CD14-positive monocyte (primary cell): ENCODE results near the gene FKBP11. TPM values are rescaled to one million over a fixed set of nuclear protein-coding genes. Genes with fewer than 3 reads are reported as not detected.

Experiments
- DNase-seq, 3 donors: peaks; one replicate each; pipeline ENCODE4 v3.0.0-alpha.2; 2011 to 2022
- H2AFZ ChIP-seq: 2 replicates; pipeline ENCODE4 v1.6.0; 2012; ENCODE audit warnings: mild to moderate bottlenecking, low read depth, low read length, inconsistent platforms; ENCODE audit not compliant: insufficient read depth, poor library complexity, severe bottlenecking
- H3K27ac ChIP-seq, 2 donors: 1 replicate in 1 of 2; 2 replicates in 1 of 2; pipeline ENCODE4 v1.5.1; 2012 to 2013; ENCODE audit warnings: low read length in 2 of 2, control low read depth in 1 of 2, inconsistent platforms in 1 of 2, low read depth in 1 of 2, mild to moderate bottlenecking in 1 of 2
- H3K27me3 ChIP-seq, 2 donors: one replicate each; pipeline versions ENCODE4 v1.6.0 to v1.6.1; 2011 to 2013; ENCODE audit warnings: low read length in 2 of 2; ENCODE audit not compliant: control insufficient read depth in 2 of 2, insufficient read depth in 2 of 2
- H3K36me3 ChIP-seq, 2 donors: replicated peaks in 1 of 2; 1 replicate in 1 of 2; 2 replicates in 1 of 2; pipeline versions ENCODE4 v1.5.1 to v1.6.1; 2012 to 2013; ENCODE audit warnings: low read length in 2 of 2, control low read depth in 1 of 2, inconsistent platforms in 1 of 2, mild to moderate bottlenecking in 1 of 2; ENCODE audit not compliant: insufficient read depth in 2 of 2, control insufficient read depth in 1 of 2
- H3K4me1 ChIP-seq, 2 donors: 1 replicate in 1 of 2; 2 replicates in 1 of 2; pipeline versions ENCODE4 v1.5.1 to v1.6.1; 2012 to 2013; ENCODE audit warnings: low read length in 2 of 2, control low read depth in 1 of 2, inconsistent platforms in 1 of 2, mild to moderate bottlenecking in 1 of 2, moderate library complexity in 1 of 2; ENCODE audit not compliant: insufficient read depth in 2 of 2, control insufficient read depth in 1 of 2
- H3K4me2 ChIP-seq: replicated peaks from 2 replicates; pipeline ENCODE3; 2012; ENCODE audit warnings: low read length, moderate library complexity, mild to moderate bottlenecking; ENCODE audit not compliant: poor library complexity, severe bottlenecking; ENCODE audit errors: extremely low read depth
- H3K4me3 ChIP-seq, 3 experiments: fragments of 200-600 bp in 1 of 3; sonication (generic) in 1 of 3; replicated peaks in 1 of 3; 1 replicate in 2 of 3; 2 replicates in 1 of 3; pipeline ENCODE4 v1.5.1; 2011 to 2013; ENCODE audit warnings: low read length in 3 of 3, mild to moderate bottlenecking in 3 of 3, control low read depth in 2 of 3, low read depth in 2 of 3, inconsistent platforms in 1 of 3, moderate library complexity in 1 of 3
- H3K79me2 ChIP-seq: 2 replicates; pipeline ENCODE4 v1.6.0; 2012; ENCODE audit warnings: mild to moderate bottlenecking, control low read depth, inconsistent platforms, low read length, moderate library complexity; ENCODE audit not compliant: insufficient read depth
- H3K9ac ChIP-seq: 2 replicates; pipeline ENCODE4 v1.6.0; 2017; ENCODE audit warnings: low read length, mild to moderate bottlenecking; ENCODE audit not compliant: insufficient read depth, poor library complexity, severe bottlenecking
- H3K9me3 ChIP-seq, 2 donors: replicated peaks in 1 of 2; 1 replicate in 1 of 2; 2 replicates in 1 of 2; pipeline versions ENCODE4 v1.5.1 to v1.6.1; 2012 to 2013; ENCODE audit warnings: low read length in 2 of 2, control low read depth in 1 of 2; ENCODE audit not compliant: control insufficient read depth in 1 of 2, insufficient read depth in 1 of 2
- H4K20me1 ChIP-seq: 2 replicates; pipeline ENCODE4 v1.6.0; 2012; ENCODE audit warnings: mild to moderate bottlenecking, low read length, control low read depth, moderate library complexity; ENCODE audit not compliant: insufficient read depth
- H3K27ac Mint-ChIP-seq, 7 donors: one replicate each; pipeline ENCODE4 v1.8.0; 2020; ENCODE audit warnings: mild to moderate bottlenecking in 7 of 7, mixed read lengths in 7 of 7, moderate library complexity in 6 of 7, inconsistent platforms in 2 of 7
- H3K27me3 Mint-ChIP-seq, 3 donors: one replicate each; pipeline ENCODE4 v1.8.0; 2021 to 2022; ENCODE audit warnings: low read depth in 3 of 3, mild to moderate bottlenecking in 3 of 3, mixed read lengths in 3 of 3, moderate library complexity in 3 of 3, inconsistent platforms in 1 of 3
- H3K36me3 Mint-ChIP-seq, 2 donors: one replicate each; pipeline ENCODE4 v1.8.0; 2020; ENCODE audit warnings: mixed read lengths in 2 of 2, inconsistent platforms in 1 of 2, mild to moderate bottlenecking in 1 of 2
- H3K4me1 Mint-ChIP-seq: one replicate; pipeline ENCODE4 v1.8.0; 2020; ENCODE audit warnings: mild to moderate bottlenecking, mixed read lengths
- H3K4me3 Mint-ChIP-seq, 2 donors: one replicate each; pipeline ENCODE4 v1.8.0; 2020; ENCODE audit warnings: mild to moderate bottlenecking in 2 of 2, mixed read lengths in 2 of 2, moderate library complexity in 1 of 2
- H3K9me3 Mint-ChIP-seq, 7 donors: one replicate each; pipeline ENCODE4 v1.8.0; 2020 to 2022; ENCODE audit warnings: mixed read lengths in 7 of 7, mild to moderate bottlenecking in 6 of 7, moderate library complexity in 6 of 7, inconsistent platforms in 2 of 7
- whole genome bisulfite sequencing: methylation state at CpG from one replicate; pipeline ENCODE4 v1.1.5; 2013; ENCODE audit warnings: missing lambda C conversion rate; ENCODE audit not compliant: insufficient coverage; 5-methylcytosine and 5-hydroxymethylcytosine counted together
- intact Hi-C, 2 donors: fragments of 100-400 bp; cut with micrococcal nuclease; formaldehyde crosslinking; loops; one replicate each; pipeline versions ENCODE4 v1.15.0 to v1.15.1; 2023
- polyA plus RNA-seq, 3 donors: library from polyadenylated mRNA; depleted of rRNA in 1 of 3; unstranded in 2 of 3; stranded (reverse) in 1 of 3; fragments of 300-500 nt in 2 of 3; fragments of >200 nt in 1 of 3; fragmentation: Illumina TruSeq in 2 of 3; gene quantifications; 1 replicate in 2 of 3; 2 replicates in 1 of 3; pipeline ENCODE4 v1.2.3, GENCODE V29; 2012 to 2021
- small RNA-seq: library from RNA; depleted of rRNA; stranded (forward); fragments of <200 nt; gene quantifications from one replicate; pipeline ENCODE3, GENCODE V24; 2012; ENCODE audit warnings: low read depth; ENCODE audit not compliant: insufficient read length
- TF ChIP-seq, protein P1 (sequence below): fragments of 200-600 bp; IDR thresholded peaks from one replicate; pipeline ENCODE4 v1.8.0; 2022; ENCODE audit warnings: antibody characterized with exemption, mild to moderate bottlenecking

Gene FKBP11
- polyA plus RNA-seq, 3 donors = 1.5 to 15.2 (median 2.2) TPM

GRCh38 chr12:48873096-48873495, 52.2 kb downstream of the FKBP11 start:
- Mint-ChIP-seq H3K4me1 (no peaks in the 10 kb centered on the region), H3K27ac (no peak overlapping the region), H3K27me3 (peaks cover 9% of the 10 kb centered on the region in 3 donors), H3K4me3 (no peak overlapping the region), H3K9me3 (no peaks in the 10 kb centered on the region), H3K36me3 (no peaks in the 10 kb centered on the region)
- Histone ChIP-seq H3K4me2 (no peak overlapping the region), H3K36me3 (no peaks in the 10 kb centered on the region), H3K79me2 (no peaks in the 10 kb centered on the region), H3K27ac (no peak overlapping the region), H3K9me3 (no peaks in the 10 kb centered on the region), H4K20me1 (no peaks in the 10 kb centered on the region), H3K4me3 (no peak overlapping the region), H3K9ac (no peak overlapping the region), H2AFZ (no peak overlapping the region), H3K27me3 (no peaks in the 10 kb centered on the region), H3K4me1 (no peaks in the 10 kb centered on the region)
- TF ChIP-seq, protein P1, sequence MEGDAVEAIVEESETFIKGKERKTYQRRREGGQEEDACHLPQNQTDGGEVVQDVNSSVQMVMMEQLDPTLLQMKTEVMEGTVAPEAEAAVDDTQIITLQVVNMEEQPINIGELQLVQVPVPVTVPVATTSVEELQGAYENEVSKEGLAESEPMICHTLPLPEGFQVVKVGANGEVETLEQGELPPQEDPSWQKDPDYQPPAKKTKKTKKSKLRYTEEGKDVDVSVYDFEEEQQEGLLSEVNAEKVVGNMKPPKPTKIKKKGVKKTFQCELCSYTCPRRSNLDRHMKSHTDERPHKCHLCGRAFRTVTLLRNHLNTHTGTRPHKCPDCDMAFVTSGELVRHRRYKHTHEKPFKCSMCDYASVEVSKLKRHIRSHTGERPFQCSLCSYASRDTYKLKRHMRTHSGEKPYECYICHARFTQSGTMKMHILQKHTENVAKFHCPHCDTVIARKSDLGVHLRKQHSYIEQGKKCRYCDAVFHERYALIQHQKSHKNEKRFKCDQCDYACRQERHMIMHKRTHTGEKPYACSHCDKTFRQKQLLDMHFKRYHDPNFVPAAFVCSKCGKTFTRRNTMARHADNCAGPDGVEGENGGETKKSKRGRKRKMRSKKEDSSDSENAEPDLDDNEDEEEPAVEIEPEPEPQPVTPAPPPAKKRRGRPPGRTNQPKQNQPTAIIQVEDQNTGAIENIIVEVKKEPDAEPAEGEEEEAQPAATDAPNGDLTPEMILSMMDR = no peak
- no CpG with 5 or more reads among the region's 4 CpGs for WGBS
- no peak for DNase-seq
- intact Hi-C loops = no loop called here

Small RNA genes within 50 kb of the gene (small RNA-seq; reads per million reads assigned to genes)
- gene AC073610.1 (not detected), gene RNU6-600P (not detected)

Other genes with a start within 250 kb of the FKBP11 start
- gene KANSL2, start 243.3 kb downstream of the FKBP11 start, polyA plus RNA-seq = 10 to 100 TPM; 12.2 to 20.3 (median 12.5) TPM
- gene CCNT1, start 208.8 kb downstream of the FKBP11 start, polyA plus RNA-seq = 1 to 10 TPM; 2.3 to 8.3 (median 4.4) TPM
- gene ADCY6, start 136.4 kb downstream of the FKBP11 start, polyA plus RNA-seq = under 1 TPM in 2 of 3 donors, not detected in 1; 0.03 to 0.29 TPM
- 1 to 10 TPM in 2 of 3 donors, under 1 TPM in 1; 0.84 to 6.3 (median 1.5) TPM for gene CACNB3, start 107.0 kb downstream of the FKBP11 start, polyA plus RNA-seq
- 10 to 100 TPM; 21.4 to 63.8 (median 28.4) TPM for gene DDX23, start 73.3 kb downstream of the FKBP11 start, polyA plus RNA-seq
- gene RND1, start 59.6 kb downstream of the FKBP11 start, polyA plus RNA-seq = under 1 TPM in 2 of 3 donors, not detected in 1; 0.40 to 0.49 TPM
- 10 to 100 TPM; 56.5 to 88.5 (median 58.4) TPM for gene ARF3, start 32.0 kb upstream of the FKBP11 start, polyA plus RNA-seq
- gene WNT10B, start 46.2 kb upstream of the FKBP11 start, polyA plus RNA-seq = under 1 TPM in 1 of 3 donors, not detected in 2; 0.23 TPM
- under 1 TPM in 1 of 3 donors, not detected in 2; 0.33 TPM for gene WNT1, start 52.8 kb upstream of the FKBP11 start, polyA plus RNA-seq
- under 1 TPM in 1 of 3 donors, not detected in 2; 0.27 TPM for gene DDN, start 73.9 kb upstream of the FKBP11 start, polyA plus RNA-seq
- gene PRKAG1, start 93.3 kb upstream of the FKBP11 start, polyA plus RNA-seq = 10 to 100 TPM; 35.9 to 58.9 (median 50.1) TPM
- gene KMT2D, start 135.3 kb upstream of the FKBP11 start, polyA plus RNA-seq = 10 to 100 TPM in 1 of 3 donors, 1 to 10 TPM in 2; 1.2 to 66.9 (median 2.7) TPM
- gene RHEBL1, start 144.5 kb upstream of the FKBP11 start, polyA plus RNA-seq = under 1 TPM; 0.17 to 0.96 (median 0.50) TPM
- not detected for gene DHH, start 169.3 kb upstream of the FKBP11 start, polyA plus RNA-seq
- 100 to 1,000 TPM in 1 of 3 donors, 10 to 100 TPM in 2; 22.0 to 104 (median 25.9) TPM for gene LMBR1L, start 185.4 kb upstream of the FKBP11 start, polyA plus RNA-seq
- gene TUBA1B, start 205.9 kb upstream of the FKBP11 start, polyA plus RNA-seq = 100 to 1,000 TPM; 481 to 538 (median 528) TPM